ENCODE measurements around the gene DLG5. TPM values are rescaled to one million over a fixed set of nuclear protein-coding genes. Genes with fewer than 3 reads are reported as not detected.
A peak's percentile ranks its signal among the peaks of the same experiment; 100 is the strongest.

The DLG5 gene
- total RNA-seq, 1 donor from 2014 or later: 22.2 TPM

DNA sequence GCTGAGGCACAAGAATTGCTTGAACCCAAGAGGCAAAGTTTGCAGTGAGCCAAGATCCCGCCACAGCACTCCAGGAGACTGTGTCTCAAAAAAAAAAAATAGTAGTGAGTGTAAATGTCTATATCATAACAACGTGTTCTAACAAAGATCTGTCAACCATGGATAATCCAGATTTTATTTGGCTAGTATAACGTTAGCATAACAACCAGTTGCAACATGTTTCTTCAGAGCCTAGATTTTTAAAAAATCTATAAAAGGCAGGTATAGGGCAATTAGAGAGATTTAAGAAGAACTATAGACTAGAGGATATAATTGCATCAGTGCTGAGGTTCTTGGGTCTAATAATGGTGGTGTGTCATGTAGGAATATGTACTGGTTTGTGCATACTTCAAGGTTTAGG is 30.5 kb downstream of the DLG5 start:
- Histone ChIP-seq H3K27ac (no peak overlapping the region), H3K4me3 (no peak overlapping the region), H3K9ac (no peak overlapping the region), H3F3A (ENCODE audit: low read depth) (peaks cover 13% of the 10 kb centered on the region), H4K20me1 (ENCODE audit: low read depth) (peaks cover 74% of the 10 kb centered on the region), H3K4me2 (no peak overlapping the region), H3K36me3 (no peaks in the 10 kb centered on the region), H3K4me1 (peaks cover 35% of the 10 kb centered on the region), H3K27me3 (no peaks in the 10 kb centered on the region), H3K9me3 (ENCODE audit: low read depth) (no peaks in the 10 kb centered on the region), H2AFZ (replicated peaks) (no peak overlapping the region), H3K79me2 (ENCODE audit: low read depth) (peaks cover 91% of the 10 kb centered on the region)
- DNase-seq (ENCODE audit: low spot score): no peak
- no peaks in the 10 kb centered on the region for H3K9me3 Mint-ChIP-seq
- H3K27me3 Mint-ChIP-seq (ENCODE audit: insufficient read depth, low read depth): peaks cover 4% of the 10 kb centered on the region
- no peak overlapping the region for H3K4me3 Mint-ChIP-seq
- peaks cover 2% of the 10 kb centered on the region for H3K36me3 Mint-ChIP-seq
- H3K27ac Mint-ChIP-seq: no peak overlapping the region
- TF ChIP-seq EZH2 (IDR thresholded peaks at IDR 0.05) (no peak), EZH2phosphoT487 (IDR thresholded peaks at IDR 0.05) (no peak)
- TF ChIP-seq, protein P1, sequence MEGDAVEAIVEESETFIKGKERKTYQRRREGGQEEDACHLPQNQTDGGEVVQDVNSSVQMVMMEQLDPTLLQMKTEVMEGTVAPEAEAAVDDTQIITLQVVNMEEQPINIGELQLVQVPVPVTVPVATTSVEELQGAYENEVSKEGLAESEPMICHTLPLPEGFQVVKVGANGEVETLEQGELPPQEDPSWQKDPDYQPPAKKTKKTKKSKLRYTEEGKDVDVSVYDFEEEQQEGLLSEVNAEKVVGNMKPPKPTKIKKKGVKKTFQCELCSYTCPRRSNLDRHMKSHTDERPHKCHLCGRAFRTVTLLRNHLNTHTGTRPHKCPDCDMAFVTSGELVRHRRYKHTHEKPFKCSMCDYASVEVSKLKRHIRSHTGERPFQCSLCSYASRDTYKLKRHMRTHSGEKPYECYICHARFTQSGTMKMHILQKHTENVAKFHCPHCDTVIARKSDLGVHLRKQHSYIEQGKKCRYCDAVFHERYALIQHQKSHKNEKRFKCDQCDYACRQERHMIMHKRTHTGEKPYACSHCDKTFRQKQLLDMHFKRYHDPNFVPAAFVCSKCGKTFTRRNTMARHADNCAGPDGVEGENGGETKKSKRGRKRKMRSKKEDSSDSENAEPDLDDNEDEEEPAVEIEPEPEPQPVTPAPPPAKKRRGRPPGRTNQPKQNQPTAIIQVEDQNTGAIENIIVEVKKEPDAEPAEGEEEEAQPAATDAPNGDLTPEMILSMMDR (IDR thresholded peaks at IDR 0.05): no peak
- peaks cover 72% of the 10 kb centered on the region for H3K4me1 Mint-ChIP-seq

DNA sequence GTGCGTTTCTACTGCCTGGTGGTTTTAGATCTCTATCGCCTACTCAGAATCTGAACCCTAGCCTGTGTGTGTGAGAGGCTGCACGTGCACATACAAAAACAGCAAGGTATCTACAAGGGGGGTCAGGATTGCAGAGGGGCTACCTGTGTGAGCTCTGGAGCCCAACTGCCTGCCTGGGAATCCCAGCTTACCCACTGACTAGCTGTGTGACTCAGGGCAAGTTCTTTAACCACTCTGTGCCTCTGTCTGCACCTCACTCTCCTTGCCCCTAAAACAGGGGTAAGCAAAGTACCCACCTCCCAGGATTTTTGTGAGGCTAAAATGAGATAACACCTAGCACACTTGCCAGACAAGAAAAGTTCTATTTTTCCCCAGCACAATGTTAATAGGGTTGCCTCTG is 32.5 kb downstream of the DLG5 start:
- Histone ChIP-seq H3F3A (ENCODE audit: low read depth) (peaks cover 31% of the 10 kb centered on the region), H3K4me1 (peaks cover 45% of the 10 kb centered on the region), H3K79me2 (ENCODE audit: low read depth) (peaks cover 92% of the 10 kb centered on the region), H3K9me3 (ENCODE audit: low read depth) (no peaks in the 10 kb centered on the region), H2AFZ (replicated peaks) (no peak overlapping the region), H3K4me2 (no peak overlapping the region), H3K4me3 (no peak overlapping the region), H3K36me3 (no peaks in the 10 kb centered on the region), H3K9ac (no peak overlapping the region), H4K20me1 (ENCODE audit: low read depth) (peaks cover 87% of the 10 kb centered on the region), H3K27me3 (no peaks in the 10 kb centered on the region), H3K27ac (no peak overlapping the region)
- Mint-ChIP-seq H3K4me1 (peaks cover 82% of the 10 kb centered on the region), H3K27me3 (ENCODE audit: insufficient read depth, low read depth) (peaks cover 8% of the 10 kb centered on the region), H3K4me3 (no peak overlapping the region), H3K36me3 (no peaks in the 10 kb centered on the region), H3K9me3 (no peaks in the 10 kb centered on the region), H3K27ac (no peak overlapping the region)
- no peak for TF ChIP-seq EZH2 (IDR thresholded peaks at IDR 0.05)
- no peak for TF ChIP-seq EZH2phosphoT487 (IDR thresholded peaks at IDR 0.05)
- TF ChIP-seq, protein P1 (IDR thresholded peaks at IDR 0.05): no peak
- DNase-seq (ENCODE audit: low spot score): no peak

DNA sequence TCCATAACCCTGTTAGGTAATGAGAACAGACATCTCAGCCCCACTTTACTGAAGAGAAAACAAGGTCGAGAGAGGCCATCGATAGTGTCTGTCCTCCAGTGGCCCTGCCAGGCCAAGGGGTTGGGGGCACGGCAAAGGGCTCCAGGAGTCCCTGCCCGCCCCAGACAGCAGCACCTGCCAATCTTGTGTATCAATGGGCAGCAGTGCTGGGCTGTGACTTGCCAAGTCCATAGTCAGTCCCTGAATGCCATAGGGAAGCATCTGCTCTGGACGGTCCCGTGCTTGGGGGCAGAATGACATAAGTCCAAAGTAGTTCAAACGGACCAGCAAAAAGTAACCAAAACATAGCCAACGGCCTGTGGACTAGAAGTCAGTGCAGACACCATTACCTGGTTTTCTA is 33.2 kb downstream of the DLG5 start:
- no peak overlapping the region for H3K4me2 ChIP-seq
- H3K36me3 ChIP-seq: no peaks in the 10 kb centered on the region
- H3K27me3 ChIP-seq: no peaks in the 10 kb centered on the region
- peaks cover 92% of the 10 kb centered on the region for H3K79me2 ChIP-seq (ENCODE audit: low read depth)
- H3K27me3 Mint-ChIP-seq (ENCODE audit: insufficient read depth, low read depth): peaks cover 7% of the 10 kb centered on the region
- no peaks in the 10 kb centered on the region for H3K9me3 Mint-ChIP-seq
- no peak for DNase-seq (ENCODE audit: low spot score)
- H3F3A ChIP-seq (ENCODE audit: low read depth): peaks cover 31% of the 10 kb centered on the region
- H3K9me3 ChIP-seq (ENCODE audit: low read depth): no peaks in the 10 kb centered on the region
- H3K9ac ChIP-seq: no peak overlapping the region
- no peaks in the 10 kb centered on the region for H3K36me3 Mint-ChIP-seq
- H3K4me3 ChIP-seq: no peak overlapping the region
- peaks cover 82% of the 10 kb centered on the region for H3K4me1 Mint-ChIP-seq
- H3K4me3 Mint-ChIP-seq: no peak overlapping the region
- no peak overlapping the region for H3K27ac ChIP-seq
- peaks cover 45% of the 10 kb centered on the region for H3K4me1 ChIP-seq
- peak overlapping the region; percentile 34 for H3K27ac Mint-ChIP-seq
- H2AFZ ChIP-seq (replicated peaks): no peak overlapping the region
- no peak for TF ChIP-seq EZH2 (IDR thresholded peaks at IDR 0.05)
- TF ChIP-seq EZH2phosphoT487 (IDR thresholded peaks at IDR 0.05): no peak
- TF ChIP-seq, protein P1 (IDR thresholded peaks at IDR 0.05): no peak
- H4K20me1 ChIP-seq (ENCODE audit: low read depth): peaks cover 87% of the 10 kb centered on the region
